Measurements from ENCODE around the gene SLC5A10. TPM values are rescaled to one million over a fixed set of nuclear protein-coding genes. Genes with fewer than 3 reads are reported as not detected.

The SLC5A10 gene
- total RNA-seq, 1 experiment from 2014 or later, result not detected

GRCh38 chr17:18957831-18958230, 5.9 kb downstream of the SLC5A10 start:
- H3K9me3 ChIP-seq (ENCODE audit: control insufficient read depth, insufficient read depth, low read depth, low read length), result no peaks in the 10 kb centered on the region
- DNase-seq (ENCODE audit: low read depth, low spot score) (no peak), ATAC-seq (no peak)
- peaks cover 4% of the 10 kb centered on the region; the same call in 1 of the 2 replicates for H3K4me1 ChIP-seq (ENCODE audit: control insufficient read depth, insufficient read depth, low read length)
- no peak overlapping the region for H3K4me3 ChIP-seq (ENCODE audit: low read depth in 2 of 2, low read length in 2 of 2)
- ChIA-PET POLR2A (no interaction called here), CTCF (no interaction called here)
- no peaks in the 10 kb centered on the region for H3K36me3 ChIP-seq (ENCODE audit: control insufficient read depth, insufficient read depth, low read length)
- intact Hi-C loops (cut with micrococcal nuclease; ENCODE audit: unreplicated experiment), result no loop called here
- in situ Hi-C loops (cut with HindIII; ENCODE audit: low pct_unique_long_range_greater_than_20kb, low sequenced_read_pairs), result no loop called here
- no peak for TF ChIP-seq TCF7L2 (IDR thresholded peaks at IDR 0.05; ENCODE audit: low read depth, low read length)
- no peak for TF ChIP-seq POLR2AphosphoS5 (IDR thresholded peaks at IDR 0.05; ENCODE audit: low read depth, low read length)
- TF ChIP-seq, protein P1, sequence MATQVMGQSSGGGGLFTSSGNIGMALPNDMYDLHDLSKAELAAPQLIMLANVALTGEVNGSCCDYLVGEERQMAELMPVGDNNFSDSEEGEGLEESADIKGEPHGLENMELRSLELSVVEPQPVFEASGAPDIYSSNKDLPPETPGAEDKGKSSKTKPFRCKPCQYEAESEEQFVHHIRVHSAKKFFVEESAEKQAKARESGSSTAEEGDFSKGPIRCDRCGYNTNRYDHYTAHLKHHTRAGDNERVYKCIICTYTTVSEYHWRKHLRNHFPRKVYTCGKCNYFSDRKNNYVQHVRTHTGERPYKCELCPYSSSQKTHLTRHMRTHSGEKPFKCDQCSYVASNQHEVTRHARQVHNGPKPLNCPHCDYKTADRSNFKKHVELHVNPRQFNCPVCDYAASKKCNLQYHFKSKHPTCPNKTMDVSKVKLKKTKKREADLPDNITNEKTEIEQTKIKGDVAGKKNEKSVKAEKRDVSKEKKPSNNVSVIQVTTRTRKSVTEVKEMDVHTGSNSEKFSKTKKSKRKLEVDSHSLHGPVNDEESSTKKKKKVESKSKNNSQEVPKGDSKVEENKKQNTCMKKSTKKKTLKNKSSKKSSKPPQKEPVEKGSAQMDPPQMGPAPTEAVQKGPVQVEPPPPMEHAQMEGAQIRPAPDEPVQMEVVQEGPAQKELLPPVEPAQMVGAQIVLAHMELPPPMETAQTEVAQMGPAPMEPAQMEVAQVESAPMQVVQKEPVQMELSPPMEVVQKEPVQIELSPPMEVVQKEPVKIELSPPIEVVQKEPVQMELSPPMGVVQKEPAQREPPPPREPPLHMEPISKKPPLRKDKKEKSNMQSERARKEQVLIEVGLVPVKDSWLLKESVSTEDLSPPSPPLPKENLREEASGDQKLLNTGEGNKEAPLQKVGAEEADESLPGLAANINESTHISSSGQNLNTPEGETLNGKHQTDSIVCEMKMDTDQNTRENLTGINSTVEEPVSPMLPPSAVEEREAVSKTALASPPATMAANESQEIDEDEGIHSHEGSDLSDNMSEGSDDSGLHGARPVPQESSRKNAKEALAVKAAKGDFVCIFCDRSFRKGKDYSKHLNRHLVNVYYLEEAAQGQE (IDR thresholded peaks at IDR 0.05; ENCODE audit: insufficient read depth in 1 of 2, low read depth in 2 of 2, low read length in 1 of 2), result no peak
- TF ChIP-seq SIN3A (IDR thresholded peaks at IDR 0.05; ENCODE audit: borderline replicate concordance, insufficient read depth, low read depth, low read length), result no peak
- no peak for TF ChIP-seq CTCF (IDR thresholded peaks at IDR 0.05)
- H3K27me3 ChIP-seq (ENCODE audit: control insufficient read depth, insufficient read depth, low read length), result no peaks in the 10 kb centered on the region
- BruUV-seq (replicated peaks), result no TSS peak
- no peak overlapping the region for H3K27ac ChIP-seq (ENCODE audit: low read length)

DNA sequence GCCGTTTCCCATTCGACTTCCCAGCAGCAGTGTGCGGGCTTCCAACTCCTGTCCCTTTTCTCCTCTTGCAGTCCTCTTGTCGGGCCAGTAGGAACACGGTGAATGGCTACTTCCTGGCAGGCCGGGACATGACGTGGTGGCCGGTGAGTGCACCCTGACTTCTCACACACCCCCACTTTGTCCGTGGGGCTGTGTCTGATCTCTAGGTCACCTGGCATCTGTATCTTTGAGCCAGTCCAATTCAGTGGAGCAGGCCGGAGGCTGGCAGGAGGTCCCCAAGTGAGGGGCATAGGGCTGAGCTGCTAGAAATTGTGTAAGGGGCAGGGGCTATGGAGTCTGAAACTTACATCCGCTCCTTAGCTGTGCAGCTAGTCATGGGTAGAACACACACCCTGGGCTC, 6.6 kb downstream of the SLC5A10 start:
- no peak overlapping the region for H3K4me3 ChIP-seq (ENCODE audit: low read depth in 2 of 2, low read length in 2 of 2)

More for the DNA sequence above, 6.6 kb downstream of the SLC5A10 start:
- intact Hi-C loops (cut with micrococcal nuclease; ENCODE audit: unreplicated experiment) (no loop called here), in situ Hi-C loops (cut with HindIII; ENCODE audit: low pct_unique_long_range_greater_than_20kb, low sequenced_read_pairs) (no loop called here)
- ATAC-seq (no peak), DNase-seq (ENCODE audit: low read depth, low spot score) (no peak)
- ChIA-PET POLR2A (no interaction called here), CTCF (no interaction called here)
- Histone ChIP-seq H3K36me3 (ENCODE audit: control insufficient read depth, insufficient read depth, low read length) (no peaks in the 10 kb centered on the region), H3K9me3 (ENCODE audit: control insufficient read depth, insufficient read depth, low read depth, low read length) (no peaks in the 10 kb centered on the region), H3K27me3 (ENCODE audit: control insufficient read depth, insufficient read depth, low read length) (no peaks in the 10 kb centered on the region), H3K27ac (ENCODE audit: low read length) (no peak overlapping the region), H3K4me1 (ENCODE audit: control insufficient read depth, insufficient read depth, low read length) (peaks cover 4% of the 10 kb centered on the region; the same call in 1 of the 2 replicates)
- BruUV-seq (replicated peaks), result no TSS peak
- TF ChIP-seq, protein P1 (IDR thresholded peaks at IDR 0.05; ENCODE audit: insufficient read depth in 1 of 2, low read depth in 2 of 2, low read length in 1 of 2), result no peak

All from Panc1 (cell line).